Left ventricle myocardium superior (tissue), 1 donor: Measurements from ENCODE around the gene WDFY2. TPM values are rescaled to one million over a fixed set of nuclear protein-coding genes. Genes with fewer than 3 reads are reported as not detected.
"Not testable (repeated sequence)": the region's sequence is repeated elsewhere in the genome, so short reads cannot be mapped to it uniquely, and the experiment has no call there.

Experiments used
- ATAC-seq: fragments of 200-7000 bp; cut with Tn5 transposase; one replicate; pipeline ENCODE4 v1.9.1; 2020; ENCODE audit warnings: mild to moderate bottlenecking, moderate library complexity
- DNase-seq: peaks from one replicate; pipeline ENCODE4 v3.0.0-alpha.2; 2020
- intact Hi-C: fragments of 100-400 bp; cut with micrococcal nuclease; formaldehyde crosslinking; loops from one replicate; pipeline ENCODE4 v1.11.0; 2022
- long read RNA-seq: library from polyadenylated mRNA; unstranded; transcript quantifications from one replicate; pipeline ENCODE4 v2.0.0, GENCODE V29; 2021
- total RNA-seq: library from RNA; stranded (reverse); fragmentation: NEBNext Ultra II Directional; extraction: Animal tissue kit (Norgen Biotek cat#: 25700); gene quantifications from one replicate; pipeline ENCODE4 v1.2.1, GENCODE V29; 2021
- donor health status: DM: no; HTN: yes; CAD: no; lungs with severe emphysema.

Gene WDFY2
- 4.9 TPM for total RNA-seq
- long read RNA-seq, full-length matches to known transcripts = 5 of 12 reads
- long read RNA-seq, partial matches to known transcripts = 4 of 12 reads
- long read RNA-seq, other reads (novel, unspliced or antisense) = 3 of 12 reads

GRCh38 chr13:51583875-51584730 lies at the start of gene WDFY2:
WDFY2 (plus strand) TSS chr13:51584462; CDS start chr13:51584688, 226 bp downstream.
- DNase-seq (peak; percentile 100), ATAC-seq (peak; percentile 95)
- intact Hi-C loops = loop anchor here (10.0 kb wide), 1 partner anchor 129 kb away; the partner anchor contains the start of gene INTS6

- intact Hi-C loops = no loop called here
- no peak for ATAC-seq
- DNase-seq = no peak
Observed at GRCh38 chr13:51538591-51539179, 45.6 kb upstream of the WDFY2 start.

DNA sequence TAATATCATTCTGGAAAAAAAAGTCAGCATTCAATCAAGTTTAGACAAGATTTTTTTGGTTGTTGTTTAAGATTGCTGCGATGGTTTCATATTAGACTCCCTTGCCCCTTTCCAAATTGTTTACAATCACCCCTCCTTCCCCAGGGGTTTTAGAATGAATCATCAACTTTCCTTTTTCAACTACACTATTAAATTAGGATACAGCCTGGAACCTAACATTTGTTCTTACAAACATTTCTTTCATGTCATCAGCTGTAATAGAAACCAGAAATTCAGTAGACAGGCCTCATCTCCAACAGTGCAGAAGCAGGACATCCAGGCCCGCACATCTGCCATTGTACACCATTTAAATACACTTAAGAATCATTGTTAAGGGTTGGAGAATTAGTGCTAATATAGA lies 44.4 kb upstream of the WDFY2 start:
- DNase-seq (no peak), ATAC-seq (peak; percentile 60)
- intact Hi-C loops = no loop called here

GRCh38 chr13:51541037-51541436 lies 43.2 kb upstream of the WDFY2 start:
- no peak for ATAC-seq
- intact Hi-C loops = no loop called here
- DNase-seq = no peak

DNA sequence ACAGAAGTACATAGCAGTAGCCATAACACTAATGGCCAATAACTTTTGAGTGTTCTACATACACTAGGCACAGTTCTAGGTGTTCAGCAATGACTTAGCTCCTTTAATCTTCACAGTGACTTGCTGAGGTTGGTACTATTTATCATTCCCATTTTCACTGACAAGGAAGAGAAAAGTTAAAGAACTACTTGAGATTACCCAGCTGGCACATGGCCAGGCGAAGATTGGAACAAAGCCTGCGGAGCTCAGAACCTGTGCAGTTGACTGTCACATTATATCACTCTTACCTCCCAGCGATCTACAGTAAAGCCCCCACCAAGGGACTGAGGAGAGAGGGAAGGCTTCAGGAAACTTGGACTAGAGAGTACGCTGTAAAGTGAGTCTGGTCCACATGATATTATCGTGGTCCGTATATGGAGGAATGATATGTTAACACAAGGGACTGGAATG lies 42.4 kb upstream of the WDFY2 start:
- ATAC-seq = peak; percentile 18
- intact Hi-C loops = no loop called here
- no peak for DNase-seq

DNA sequence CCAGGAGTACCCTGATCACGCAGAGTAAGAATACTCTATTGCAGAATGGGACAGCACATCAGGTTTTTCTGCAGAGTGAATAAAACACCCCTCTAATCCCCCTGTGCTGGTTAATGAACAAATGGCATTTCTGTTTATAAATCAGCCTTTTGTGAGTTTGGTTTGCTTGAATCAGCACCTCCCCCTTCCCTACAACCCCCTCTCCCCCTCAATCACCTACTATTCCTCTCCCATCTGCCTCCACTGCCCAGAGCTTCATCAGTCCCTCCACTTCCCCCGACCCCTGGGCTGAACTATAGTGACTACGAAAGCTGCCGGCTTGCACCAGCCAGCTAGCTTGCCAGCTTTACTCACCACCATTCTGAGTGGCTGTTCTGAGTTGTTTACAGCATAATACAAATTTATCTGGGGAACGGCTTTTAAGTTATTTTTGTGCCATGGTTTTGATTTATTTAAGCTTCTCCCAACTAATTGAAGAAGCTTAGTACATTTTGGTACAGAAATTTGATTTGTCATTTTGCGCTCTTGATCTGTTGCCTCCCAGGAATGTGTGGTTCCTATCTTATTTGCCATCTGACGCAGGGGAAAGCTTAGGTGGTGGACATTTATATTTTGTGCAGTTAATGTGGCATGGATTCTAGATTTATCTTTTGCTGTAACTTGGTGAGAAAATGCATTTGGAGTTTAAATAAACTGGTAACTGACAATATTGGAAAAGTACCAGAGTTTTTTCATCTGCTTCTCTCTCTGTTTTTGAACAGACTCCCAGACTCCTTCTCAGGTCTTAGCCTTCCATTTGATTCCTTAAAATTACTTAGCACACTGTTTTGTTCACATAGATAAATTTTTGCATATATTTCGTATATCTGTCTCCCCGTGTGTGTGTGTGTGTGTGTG lies 41.7 kb upstream of the WDFY2 start:
- intact Hi-C loops = no loop called here
- no peak for ATAC-seq

DNA sequence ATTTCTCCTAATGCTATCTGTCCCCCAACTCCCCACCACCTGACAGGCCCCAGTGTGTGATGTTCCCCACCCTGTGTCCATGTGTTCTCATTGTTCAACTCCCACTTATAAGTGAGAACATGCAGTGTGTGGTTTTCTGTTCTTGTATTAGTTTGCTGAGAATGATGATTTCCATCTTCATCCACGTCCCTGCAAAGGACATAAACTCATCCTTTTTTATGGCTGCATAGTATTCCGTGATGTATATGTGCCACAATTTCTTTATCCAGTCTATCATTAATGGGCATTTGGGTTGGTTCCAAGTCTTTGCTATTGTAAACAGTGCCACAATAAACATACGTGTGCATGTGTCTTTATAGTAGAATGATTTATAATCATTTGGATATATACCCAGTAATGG lies 38.8 kb upstream of the WDFY2 start:
- intact Hi-C loops, ATAC-seq, DNase-seq: not testable (repeated sequence)

More for the DNA sequence above, 41.7 kb upstream of the WDFY2 start:
- DNase-seq = no peak

- intact Hi-C loops = no loop called here
- no peak for ATAC-seq
- no peak for DNase-seq
Observed at GRCh38 chr13:51547425-51548176, 36.7 kb upstream of the WDFY2 start.

DNA sequence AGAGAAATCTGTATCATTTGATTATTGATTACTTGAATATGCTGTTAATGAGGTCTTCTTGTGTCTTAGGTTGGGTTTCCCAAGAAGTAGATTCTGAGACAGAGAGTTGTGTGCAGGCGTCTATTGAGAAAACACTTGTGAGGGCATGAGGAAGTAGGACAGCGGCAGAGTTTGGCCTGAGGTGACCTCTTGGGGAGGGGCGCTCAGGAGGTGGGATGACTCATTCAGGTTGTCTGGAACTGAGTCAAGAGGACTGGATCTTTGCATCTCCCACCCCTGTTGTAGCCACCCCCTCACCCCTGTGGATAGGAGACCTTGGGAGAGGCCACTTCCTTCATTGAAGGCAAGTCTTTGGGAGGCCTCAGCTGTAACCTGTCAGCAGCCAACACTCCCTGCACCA lies 35.2 kb upstream of the WDFY2 start:
- intact Hi-C loops = no loop called here
- ATAC-seq (no peak), DNase-seq (no peak)

DNA sequence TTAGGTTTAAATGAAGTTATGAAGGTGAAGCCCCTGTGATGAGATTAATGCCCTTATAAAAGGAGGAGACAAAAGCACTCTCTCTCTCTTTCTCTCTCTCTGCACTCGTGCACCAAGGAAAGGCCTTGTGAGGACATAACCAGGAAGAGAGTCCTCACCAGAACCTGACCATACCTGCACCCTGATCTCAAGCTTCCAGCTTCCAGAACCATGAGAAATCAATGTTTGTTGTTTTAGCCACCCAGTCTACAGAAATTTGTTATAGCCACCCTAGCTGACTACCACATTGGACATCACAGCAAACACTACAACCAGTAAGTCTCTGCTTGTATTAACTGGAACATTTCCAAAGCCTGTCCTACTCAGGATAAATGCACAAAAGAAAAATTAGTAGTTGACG lies 34.7 kb upstream of the WDFY2 start:
- ATAC-seq = no peak
- intact Hi-C loops = no loop called here
- DNase-seq = no peak

DNA sequence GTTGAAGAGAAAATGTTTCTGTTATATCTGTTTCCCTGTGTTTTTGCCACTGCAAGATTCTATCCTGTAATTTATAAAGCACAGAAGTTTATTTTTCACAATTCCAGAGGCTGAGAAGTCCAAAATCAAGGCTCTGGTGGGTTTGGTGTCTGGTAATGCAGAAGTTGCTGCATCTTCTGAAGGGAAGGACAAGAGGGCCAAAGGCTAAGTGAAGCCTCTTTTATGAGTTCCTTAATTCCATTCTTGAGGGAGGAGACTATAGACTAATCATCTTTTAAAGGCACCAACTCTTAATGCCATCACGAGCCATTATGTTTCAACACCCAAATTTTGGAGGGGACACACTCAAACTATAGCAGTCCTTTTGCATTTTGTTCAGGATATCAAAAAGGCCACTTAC lies 34.1 kb upstream of the WDFY2 start:
- ATAC-seq (no peak), DNase-seq (no peak)
- intact Hi-C loops = no loop called here

DNA sequence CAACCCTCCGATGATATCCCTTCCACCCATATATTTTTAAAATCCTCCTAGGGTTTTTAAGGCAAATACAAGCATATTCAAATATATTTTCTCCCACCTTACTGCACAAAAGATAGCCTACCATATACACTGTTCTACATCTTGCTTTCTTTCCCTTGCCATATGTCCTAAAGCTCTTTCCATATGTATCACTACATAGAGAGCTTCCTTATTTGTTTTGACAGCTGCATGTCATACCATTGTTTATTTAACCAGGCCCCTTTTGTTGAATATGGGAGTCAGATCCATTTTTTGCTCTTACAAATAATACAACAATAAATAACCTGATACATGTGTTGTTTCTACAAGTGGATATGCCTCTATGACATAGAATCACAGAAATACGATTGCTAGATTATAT lies 32.8 kb upstream of the WDFY2 start:
- DNase-seq (no peak), ATAC-seq (no peak)
- intact Hi-C loops = no loop called here

- ATAC-seq (no peak), DNase-seq (no peak)
- intact Hi-C loops = no loop called here
Observed at GRCh38 chr13:51552027-51552426, 32.2 kb upstream of the WDFY2 start.

DNA sequence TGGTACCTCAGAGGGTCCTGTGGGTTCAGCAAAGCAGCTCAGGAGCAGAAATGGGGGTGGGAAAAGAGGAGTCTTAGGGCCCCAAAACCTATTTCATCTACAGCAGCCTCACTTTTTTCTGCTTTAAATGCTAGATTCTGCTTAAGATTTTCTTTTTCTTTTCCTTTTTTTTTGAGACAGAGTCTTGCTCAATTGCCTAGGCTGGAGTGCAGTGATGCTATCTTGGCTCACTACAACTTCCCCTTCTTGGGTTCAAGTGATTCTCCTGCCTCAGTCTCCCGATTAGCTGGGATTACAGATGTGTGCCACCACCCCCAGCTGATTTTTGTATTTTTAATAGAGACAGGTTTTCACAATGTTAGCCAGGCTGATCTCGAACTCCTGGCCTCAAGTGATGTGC lies 30.7 kb upstream of the WDFY2 start:
- intact Hi-C loops = no loop called here

DNA sequence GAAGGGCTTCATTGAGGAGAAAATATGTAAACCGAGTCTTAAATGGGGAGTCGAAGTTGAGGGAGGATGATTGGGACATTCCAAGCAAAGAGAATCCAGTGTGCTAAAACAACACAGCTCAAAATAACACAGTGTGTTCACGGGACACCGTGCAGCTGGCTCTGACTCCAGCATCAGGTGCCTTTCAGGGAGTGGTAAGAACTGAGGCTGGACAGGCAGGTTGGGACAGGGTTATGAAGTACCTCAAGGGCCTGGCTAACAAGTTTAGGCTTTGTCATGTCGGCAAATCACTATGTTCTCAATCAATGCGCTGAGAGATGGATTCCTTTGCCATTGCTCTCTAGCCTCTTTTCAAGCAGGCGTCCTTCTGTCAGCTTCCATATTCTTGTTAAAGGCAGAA lies 27.5 kb upstream of the WDFY2 start:
- DNase-seq (no peak), ATAC-seq (peak; percentile 91)
- intact Hi-C loops = no loop called here

More for the DNA sequence above, 30.7 kb upstream of the WDFY2 start:
- DNase-seq (no peak), ATAC-seq (no peak)

DNA sequence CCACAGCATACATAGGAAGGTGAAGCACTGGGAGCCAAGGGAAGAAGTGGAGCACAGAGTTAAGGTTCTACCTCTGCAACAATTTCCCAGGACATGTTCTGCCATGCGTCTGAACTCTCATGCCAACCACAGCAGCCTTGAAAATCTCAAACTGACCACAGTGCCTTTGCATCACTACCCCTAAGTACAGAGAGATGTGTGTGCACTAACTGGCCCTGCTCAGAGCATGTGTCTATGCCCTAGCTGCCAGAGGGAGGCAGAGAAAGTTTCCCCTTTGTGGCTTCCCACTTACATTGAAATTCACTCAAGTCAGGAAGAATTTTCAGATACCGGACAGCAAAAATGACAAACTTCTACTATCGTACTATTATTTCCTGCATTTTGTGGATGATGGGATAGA lies 26.8 kb upstream of the WDFY2 start:
- no peak for ATAC-seq
- intact Hi-C loops = no loop called here
- DNase-seq = no peak

- ATAC-seq (peak; percentile 66), DNase-seq (no peak)
- intact Hi-C loops = no loop called here
Observed at GRCh38 chr13:51557875-51558612, 26.2 kb upstream of the WDFY2 start.
